K562 (cell line): ENCODE results near the gene AQP6. TPM values are rescaled to one million over a fixed set of nuclear protein-coding genes. Genes with fewer than 3 reads are reported as not detected.

ENCODE experiments used
- ATAC-seq: fragments of 200-7000 bp; cut with Tn5 transposase; 3 replicates; pipeline ENCODE4 v1.9.1; 2020; ENCODE audit warnings: moderate library complexity
- BruUV-seq: library from RNA; stranded (reverse); fragments of 400-500 nt; replicated peaks from 2 replicates; lab custom pipeline; 2021; lab: Mats Ljungman, UMichigan
- CTCF ChIA-PET: fragments of 300-600 bp; formaldehyde crosslinking; extraction: SDS; loops from one replicate; lab custom pipeline; 2021; ENCODE audit warnings: low intra/inter-chr PET ratio; lab: Yijun Ruan, JAX
- POLR2A ChIA-PET: fragments of 300-600, 350-650 bp; sonication (Branson Sonifier 250); formaldehyde crosslinking; extraction: SDS; loops from one replicate; lab custom pipeline; 2021; ENCODE audit warnings: antibody characterized with exemption, inconsistent platforms; lab: Yijun Ruan, JAX
- DNase-seq, 4 experiments: peaks; one replicate each; pipeline versions ENCODE4 v3.0.0 to v3.0.0-alpha.2; 2011 to 2018; ENCODE audit warnings: low spot score in 3 of 4, mixed read lengths in 3 of 4; ENCODE audit errors: extremely low read depth in 1 of 4
- FAIRE-seq: peaks from 2 replicates; lab custom pipeline; 2011; peaks lifted over from hg19 to GRCh38; lab: Jason Lieb, UNC
- H2AFZ ChIP-seq: 2 replicates; pipeline ENCODE4 v1.6.0; 2011; ENCODE audit warnings: low read depth, low read length, control low read depth, inconsistent platforms
- H3K27ac ChIP-seq: fragments of 200-600 bp; 3 replicates; pipeline ENCODE4 v1.8.0; 2011; ENCODE audit warnings: low read depth, mild to moderate bottlenecking, control low read depth, inconsistent platforms, low read length, moderate library complexity, mixed read lengths; ENCODE audit errors: extremely low read depth
- H3K27me3 ChIP-seq, 2 experiments: fragments of 300-600 bp in 1 of 2; 2 replicates in 1 of 2; 3 replicates in 1 of 2; pipeline versions ENCODE4 v1.6.0 to v1.8.0; 2011; ENCODE audit warnings: inconsistent platforms in 2 of 2, low read length in 2 of 2, mild to moderate bottlenecking in 1 of 2, mixed read lengths in 1 of 2, moderate library complexity in 1 of 2; ENCODE audit not compliant: control insufficient read depth in 2 of 2, insufficient read depth in 2 of 2
- H3K36me3 ChIP-seq: fragments of 300-600 bp; 3 replicates; pipeline ENCODE4 v1.8.0; 2011; ENCODE audit warnings: mild to moderate bottlenecking, low read length, inconsistent platforms; ENCODE audit not compliant: control insufficient read depth, insufficient read depth
- H3K4me1 ChIP-seq, 2 experiments: fragments of 200-600 bp in 1 of 2; replicated peaks in 1 of 2; 2 replicates in 1 of 2; 3 replicates in 1 of 2; pipeline versions ENCODE4 v1.5.1 to v1.8.0; 2011; ENCODE audit warnings: inconsistent platforms in 2 of 2, low read length in 2 of 2, mild to moderate bottlenecking in 1 of 2, mixed read lengths in 1 of 2, moderate library complexity in 1 of 2; ENCODE audit not compliant: control insufficient read depth in 2 of 2, insufficient read depth in 2 of 2
- H3K4me2 ChIP-seq: 2 replicates; pipeline ENCODE4 v1.6.1; 2011; ENCODE audit warnings: low read length, control low read depth, inconsistent platforms, mixed read lengths; ENCODE audit not compliant: insufficient read depth
- H3K4me3 ChIP-seq: fragments of 200-600 bp; sonication (generic), shearing (Covaris generic); 2 replicates; pipeline ENCODE4 v1.5.1; 2016; ENCODE audit warnings: control low read depth, inconsistent platforms
- H3K79me2 ChIP-seq: fragments of 200-600 bp; 3 replicates; pipeline ENCODE4 v1.8.0; 2011; ENCODE audit warnings: low read length, inconsistent platforms; ENCODE audit not compliant: control insufficient read depth, insufficient read depth
- H3K9ac ChIP-seq, 2 experiments: 2 replicates each; pipeline versions ENCODE4 v1.6.0 to v1.6.1; 2011; ENCODE audit warnings: low read depth in 2 of 2, low read length in 2 of 2, control low read depth in 1 of 2, inconsistent platforms in 1 of 2, mild to moderate bottlenecking in 1 of 2, mixed read lengths in 1 of 2; ENCODE audit not compliant: insufficient read depth in 1 of 2
- H3K9me1 ChIP-seq: one replicate; pipeline ENCODE4 v1.6.0; 2011; ENCODE audit warnings: inconsistent platforms, mild to moderate bottlenecking, low read length, moderate library complexity; ENCODE audit not compliant: control insufficient read depth, insufficient read depth
- H3K9me3 ChIP-seq: replicated peaks from 2 replicates; pipeline ENCODE4 v1.5.1; 2011; ENCODE audit warnings: low read depth, low read length, inconsistent platforms; ENCODE audit not compliant: control insufficient read depth, insufficient read depth
- H4K20me1 ChIP-seq: replicated peaks from 2 replicates; pipeline ENCODE4 v1.6.1; 2011; ENCODE audit warnings: low read length, inconsistent platforms, mixed read lengths; ENCODE audit not compliant: control insufficient read depth, insufficient read depth
- C11orf30 ChIP-seq: fragments of 450-650 bp; IDR thresholded peaks from 2 replicates; pipeline ENCODE4 v1.6.1; 2016; ENCODE audit warnings: low read depth, mild to moderate bottlenecking
- MAFG ChIP-seq: fragments of 450-650 bp; conservative IDR thresholded peaks from 2 replicates; pipeline ENCODE4 v1.6.1; 2016; ENCODE audit warnings: missing genetic modification characterization, missing compliant biosample characterization
- MAFK ChIP-seq: IDR thresholded peaks from 2 replicates; pipeline ENCODE4 v1.6.1; 2011; ENCODE audit warnings: low read length, improper control_type of control experiment
- ZNF316 ChIP-seq: fragments of 450-650 bp; IDR thresholded peaks from 2 replicates; pipeline ENCODE4 v1.6.1; 2016
- WGBS: fragments of 100-300 bp; shearing (Covaris generic); methylation state at CpG from one replicate; pipeline ENCODE4 v1.1.6; 2016; ENCODE audit warnings: low coverage, mixed read lengths; ENCODE audit not compliant: insufficient coverage; ENCODE audit errors: missing lambda C conversion rate; 5-methylcytosine and 5-hydroxymethylcytosine counted together
- in situ Hi-C: fragments of 300-500 bp; cut with MboI; formaldehyde crosslinking; loops from 4 replicates; pipeline ENCODE4 v1.15.0; 2018; ENCODE audit warnings: inconsistent platforms, mixed read lengths
- intact Hi-C: fragments of 100-400 bp; cut with micrococcal nuclease; formaldehyde crosslinking; loops from 2 replicates; pipeline ENCODE4 v1.14.2; 2022
- polyA plus RNA-seq, 8 experiments: library from polyadenylated mRNA; depleted of rRNA in 4 of 8; stranded (reverse) in 5 of 8; unstranded in 3 of 8; fragments of >200 nt; fragmentation: Nextera tagmentation in 2 of 8; fragmentation: Illumina TruSeq in 1 of 8; extraction: Ambion mirVana in 2 of 8; extraction: Trizol in 1 of 8; gene quantifications; 2 replicates each; pipeline versions ENCODE4 v1.2.1 to v1.2.3, GENCODE V29; 2011 to 2014; ENCODE audit warnings: inconsistent platforms in 1 of 8, missing spikeins in 1 of 8
- total RNA-seq, 7 experiments: library from RNA; depleted of rRNA in 6 of 7; stranded (reverse); fragments of >200 nt in 6 of 7; fragmentation: Illumina TruSeq in 2 of 7; extraction: Trizol in 2 of 7; gene quantifications; 2 replicates each; pipeline versions ENCODE4 v1.2.1 to v1.2.3, GENCODE V29; 2011 to 2021; ENCODE audit warnings: low replicate concordance in 1 of 7
- TF ChIP-seq, protein P1 (sequence below): fragments of 450-650 bp; conservative IDR thresholded peaks from 2 replicates; pipeline ENCODE4 v1.6.1; 2016; ENCODE audit warnings: missing genetic modification characterization, low read depth, mild to moderate bottlenecking, control low read depth, missing compliant biosample characterization

The AQP6 gene
- total and polyA plus RNA-seq, 9 of the 15 experiments (the other 6 are each of a cell fraction or from before 2014, with no cell fraction given), result 0.05 to 0.12 TPM; not detected in 7

DNA sequence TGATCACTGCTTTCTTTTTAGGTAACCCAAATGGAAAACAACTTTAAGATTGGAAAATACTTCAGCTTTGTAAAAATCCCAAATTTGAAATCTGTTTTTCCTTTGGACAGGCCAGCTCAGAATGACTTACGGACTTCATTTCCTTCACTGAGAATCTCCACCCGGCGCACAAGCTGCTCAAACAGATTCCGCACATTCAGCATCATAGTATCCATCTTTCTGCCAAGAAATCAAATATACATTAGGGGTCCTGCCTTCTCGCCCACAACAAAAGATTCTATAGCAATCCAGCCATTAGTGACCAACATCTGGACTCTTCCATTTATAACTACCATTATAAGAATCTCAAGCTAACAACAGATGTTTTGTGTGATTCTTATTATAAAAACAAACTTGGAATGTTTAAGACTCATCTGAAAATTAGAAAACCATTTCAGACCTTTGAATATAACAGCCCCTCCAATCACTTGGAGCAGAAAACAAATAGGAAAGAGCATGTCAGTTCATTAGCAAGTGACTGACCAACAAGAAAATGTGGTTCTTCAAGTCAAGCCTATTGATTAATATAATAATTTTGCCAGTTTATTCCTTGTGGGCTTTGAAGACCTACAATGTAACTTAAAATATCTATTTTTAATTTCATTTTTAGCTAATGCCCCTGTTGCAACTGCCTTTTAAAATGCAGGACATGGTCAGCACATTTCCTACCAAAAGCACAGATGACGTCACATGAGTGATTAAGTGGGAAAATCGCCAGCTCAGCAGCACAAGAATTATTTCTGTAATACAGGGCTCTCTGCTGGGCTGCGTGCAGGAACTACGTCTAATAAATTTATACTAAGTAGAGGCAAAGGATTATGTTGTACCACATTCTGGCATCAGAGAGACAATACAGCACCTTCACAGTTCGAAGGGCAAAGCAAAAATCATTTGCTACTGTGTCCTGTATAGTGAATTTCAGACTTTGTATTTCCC lies 44.0 kb downstream of the AQP6 start:
- Histone ChIP-seq H3K9me3 (no peaks in the 10 kb centered on the region), H3K4me1 (peaks cover 5 to 7% of the 10 kb centered on the region in 2 experiments; a peak in 3 of 5 replicates), H3K4me2 (no peak overlapping the region), H3K9me1 (no peaks in the 10 kb centered on the region), H3K36me3 (peaks cover 58% of the 10 kb centered on the region), H3K9ac (no peak overlapping the region), H3K4me3 (no peak overlapping the region), H4K20me1 (peaks cover 8% of the 10 kb centered on the region), H2AFZ (no peak overlapping the region), H3K27me3 (no peaks in the 10 kb centered on the region), H3K27ac (no peak overlapping the region), H3K79me2 (peaks cover 76% of the 10 kb centered on the region)
- CTCF ChIA-PET, result no interaction called here
- 94% methylated on average over 10 of the region's 10 CpGs for WGBS
- TF ChIP-seq MAFK (0 out of 2 replicates have a peak, but pooled peaks have one; percentile 19), ZNF316 (peak; percentile 56), MAFG (tag) (0 out of 2 replicates have a peak, but pooled peaks have one; percentile 30), C11orf30 (peak; percentile 27; the same call in 1 of the 2 replicates)
- TF ChIP-seq, protein P1, sequence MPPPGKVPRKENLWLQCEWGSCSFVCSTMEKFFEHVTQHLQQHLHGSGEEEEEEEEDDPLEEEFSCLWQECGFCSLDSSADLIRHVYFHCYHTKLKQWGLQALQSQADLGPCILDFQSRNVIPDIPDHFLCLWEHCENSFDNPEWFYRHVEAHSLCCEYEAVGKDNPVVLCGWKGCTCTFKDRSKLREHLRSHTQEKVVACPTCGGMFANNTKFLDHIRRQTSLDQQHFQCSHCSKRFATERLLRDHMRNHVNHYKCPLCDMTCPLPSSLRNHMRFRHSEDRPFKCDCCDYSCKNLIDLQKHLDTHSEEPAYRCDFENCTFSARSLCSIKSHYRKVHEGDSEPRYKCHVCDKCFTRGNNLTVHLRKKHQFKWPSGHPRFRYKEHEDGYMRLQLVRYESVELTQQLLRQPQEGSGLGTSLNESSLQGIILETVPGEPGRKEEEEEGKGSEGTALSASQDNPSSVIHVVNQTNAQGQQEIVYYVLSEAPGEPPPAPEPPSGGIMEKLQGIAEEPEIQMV (tag), result no peak
- FAIRE-seq, result no peak
- POLR2A ChIA-PET, result interaction anchor here (0.6 to 1.8 kb wide), 5 partner anchors 8 to 38 kb away, joined by 3 to 6 read pairs (median 3); no protein-coding TSS in a partner anchor
- no TSS peak for BruUV-seq
- DNase-seq, result no peak
- intact Hi-C loops, result no loop called here
- ATAC-seq, result no peak
- in situ Hi-C loops, result no loop called here
